H1 (cell line): Measurements from ENCODE around the gene CD40LG. TPM values are rescaled to one million over a fixed set of nuclear protein-coding genes. Genes with fewer than 3 reads are reported as not detected.

ENCODE experiments used
- CTCF ChIA-PET: fragments of 300-600 bp; sonication (Branson Sonifier 250); formaldehyde crosslinking; loops from one replicate; lab custom pipeline; 2021; ENCODE audit not compliant: partially characterized antibody; lab: Charles Lee
- POLR2A ChIA-PET: fragments of 300-600 bp; sonication (Branson Sonifier 250); formaldehyde crosslinking; loops from one replicate; lab custom pipeline; 2021; ENCODE audit warnings: inconsistent platforms; ENCODE audit not compliant: partially characterized antibody; lab: Charles Lee
- DNase-seq, 2 experiments: peaks; one replicate each; pipeline versions ENCODE4 v3.0.0 to v3.0.0-alpha.2; 2010 to 2022; ENCODE audit warnings: low spot score in 2 of 2, low read depth in 1 of 2, mixed read lengths in 1 of 2
- FAIRE-seq: peaks from 2 replicates; lab custom pipeline; 2011; peaks lifted over from hg19 to GRCh38; lab: Jason Lieb, UNC
- H2AFZ ChIP-seq: 2 replicates; pipeline ENCODE4 v1.8.1; 2012; ENCODE audit warnings: low read length, inconsistent platforms
- H2AK5ac ChIP-seq: 2 replicates; pipeline ENCODE4 v1.6.1; 2013; ENCODE audit warnings: low read depth, low read length
- H2BK120ac ChIP-seq: replicated peaks from 2 replicates; pipeline ENCODE3; 2013; ENCODE audit warnings: low read depth, low read length, inconsistent platforms
- H2BK12ac ChIP-seq: 2 replicates; pipeline ENCODE4 v1.6.1; 2013; ENCODE audit warnings: low read depth, low read length
- H2BK15ac ChIP-seq: 2 replicates; pipeline ENCODE4 v1.6.1; 2013; ENCODE audit warnings: low read length
- H2BK20ac ChIP-seq: 2 replicates; pipeline ENCODE4 v1.6.1; 2013; ENCODE audit warnings: low read length
- H2BK5ac ChIP-seq: 2 replicates; pipeline ENCODE4 v1.6.1; 2013; ENCODE audit warnings: low read depth, low read length
- H3K14ac ChIP-seq: 2 replicates; pipeline ENCODE4 v1.6.1; 2013; ENCODE audit warnings: inconsistent platforms; ENCODE audit not compliant: insufficient read length
- H3K18ac ChIP-seq: 2 replicates; pipeline ENCODE4 v1.6.1; 2013; ENCODE audit warnings: low read length; ENCODE audit errors: extremely low read depth
- H3K23ac ChIP-seq: 2 replicates; pipeline ENCODE4 v1.6.1; 2013; ENCODE audit warnings: inconsistent platforms; ENCODE audit not compliant: insufficient read length
- H3K23me2 ChIP-seq: 2 replicates; pipeline ENCODE4 v1.6.1; 2013; ENCODE audit warnings: low read depth, low read length
- H3K27ac ChIP-seq: 2 replicates; pipeline ENCODE4 v1.6.1; 2011; ENCODE audit warnings: low read depth, low read length, inconsistent platforms
- H3K27me3 ChIP-seq, 4 experiments: replicated peaks in 1 of 4; 1 replicate in 1 of 4; 2 replicates in 3 of 4; pipeline versions ENCODE4 v1.6.1 to v1.8.1; 2011 to 2013; ENCODE audit warnings: low read length in 3 of 4, mild to moderate bottlenecking in 3 of 4, inconsistent platforms in 2 of 4, mixed read lengths in 2 of 4, moderate library complexity in 1 of 4; ENCODE audit not compliant: control insufficient read depth in 3 of 4, insufficient read depth in 3 of 4; ENCODE audit errors: extremely low read depth in 1 of 4
- H3K36me3 ChIP-seq, 4 experiments: 2 replicates each; pipeline versions ENCODE4 v1.6.1 to v1.8.1; 2011 to 2013; ENCODE audit warnings: mild to moderate bottlenecking in 4 of 4, low read length in 3 of 4, moderate library complexity in 2 of 4, control low read depth in 1 of 4, inconsistent platforms in 1 of 4; ENCODE audit not compliant: insufficient read depth in 4 of 4, control insufficient read depth in 2 of 4
- H3K4ac ChIP-seq: replicated peaks from 2 replicates; pipeline ENCODE3; 2013; ENCODE audit warnings: low read length, low read depth, mixed read lengths, inconsistent platforms; ENCODE audit not compliant: insufficient read length
- H3K4me1 ChIP-seq, 4 experiments: replicated peaks in 1 of 4; 1 replicate in 1 of 4; 2 replicates in 3 of 4; pipeline versions ENCODE4 v1.6.1 to v1.8.1; 2011 to 2013; ENCODE audit warnings: low read length in 3 of 4, inconsistent platforms in 2 of 4, mixed read lengths in 1 of 4; ENCODE audit not compliant: insufficient read depth in 4 of 4, control insufficient read depth in 3 of 4
- H3K4me2 ChIP-seq, 2 experiments: 2 replicates each; pipeline versions ENCODE4 v1.6.1 to v1.8.1; 2011 to 2013; ENCODE audit warnings: low read depth in 2 of 2, low read length in 2 of 2, control low read depth in 1 of 2, inconsistent platforms in 1 of 2, mild to moderate bottlenecking in 1 of 2; ENCODE audit not compliant: insufficient read depth in 1 of 2
- H3K4me3 ChIP-seq, 4 experiments: fragments of 200-600, 300-600 bp in 1 of 4; sonication (generic), shearing (Covaris generic), sonication (Bioruptor Twin) in 1 of 4; 2 replicates each; pipeline versions ENCODE4 v1.5.1 to v1.8.1; 2011 to 2016; ENCODE audit warnings: low read length in 4 of 4, low read depth in 3 of 4, control low read depth in 2 of 4, inconsistent platforms in 2 of 4, mild to moderate bottlenecking in 2 of 4, mixed read lengths in 1 of 4, moderate library complexity in 1 of 4; ENCODE audit not compliant: insufficient read depth in 2 of 4; ENCODE audit errors: extremely low read depth in 1 of 4
- H3K56ac ChIP-seq: replicated peaks from 2 replicates; pipeline ENCODE3; 2013; ENCODE audit warnings: low read depth, mild to moderate bottlenecking, mixed read lengths, low read length, inconsistent platforms; ENCODE audit not compliant: insufficient read length
- H3K79me1 ChIP-seq: 2 replicates; pipeline ENCODE4 v1.6.1; 2013; ENCODE audit warnings: low read depth, low read length, control low read depth
- H3K79me2 ChIP-seq, 2 experiments: 2 replicates each; pipeline versions ENCODE4 v1.6.1 to v1.8.1; 2012 to 2013; ENCODE audit warnings: low read length in 2 of 2, mild to moderate bottlenecking in 2 of 2, inconsistent platforms in 1 of 2; ENCODE audit not compliant: insufficient read depth in 2 of 2, control insufficient read depth in 1 of 2
- H3K9ac ChIP-seq, 4 experiments: replicated peaks in 1 of 4; 1 replicate in 1 of 4; 2 replicates in 3 of 4; pipeline versions ENCODE4 v1.6.1 to v1.8.1; 2011 to 2013; ENCODE audit warnings: low read depth in 3 of 4, low read length in 3 of 4, control low read depth in 2 of 4, mild to moderate bottlenecking in 2 of 4, moderate library complexity in 2 of 4, inconsistent platforms in 1 of 4; ENCODE audit errors: extremely low read depth in 1 of 4
- H3K9me3 ChIP-seq, 2 experiments: 2 replicates each; pipeline versions ENCODE4 v1.6.1 to v1.8.1; 2012 to 2013; ENCODE audit warnings: mild to moderate bottlenecking in 2 of 2, moderate library complexity in 2 of 2, control low read depth in 1 of 2, inconsistent platforms in 1 of 2, low read depth in 1 of 2, low read length in 1 of 2, mixed read lengths in 1 of 2; ENCODE audit not compliant: insufficient read depth in 2 of 2
- H4K20me1 ChIP-seq, 2 experiments: replicated peaks in 1 of 2; 2 replicates each; pipeline versions ENCODE3 to v1.8.1; 2011 to 2013; ENCODE audit warnings: inconsistent platforms in 2 of 2, low read length in 2 of 2, mild to moderate bottlenecking in 1 of 2; ENCODE audit not compliant: insufficient read depth in 2 of 2, control insufficient read depth in 1 of 2
- H4K5ac ChIP-seq: 2 replicates; pipeline ENCODE4 v1.6.1; 2013; ENCODE audit warnings: low read length, low read depth, mixed read lengths, inconsistent platforms; ENCODE audit not compliant: insufficient read length
- H4K8ac ChIP-seq: 2 replicates; pipeline ENCODE4 v1.8.0; 2013; ENCODE audit warnings: mild to moderate bottlenecking, moderate library complexity, low read length, inconsistent platforms; ENCODE audit not compliant: insufficient read depth; ENCODE audit errors: extremely low read depth
- H4K91ac ChIP-seq: replicated peaks from 2 replicates; pipeline ENCODE3; 2013; ENCODE audit warnings: low read length, mixed read lengths, inconsistent platforms; ENCODE audit not compliant: insufficient read length
- BACH1 ChIP-seq: IDR thresholded peaks from 2 replicates; pipeline ENCODE4 v1.6.1; 2012; ENCODE audit warnings: low read length, improper control_type of control experiment
- CBX8 ChIP-seq: fragments of 300-800, 300-1000 bp; sonication (generic); IDR thresholded peaks from 2 replicates; pipeline ENCODE4 v1.7.1; 2016; ENCODE audit warnings: low read depth, low read length, borderline replicate concordance
- CHD2 ChIP-seq: IDR thresholded peaks from 2 replicates; pipeline ENCODE4 v1.6.1; 2012; ENCODE audit warnings: low read length, improper control_type of control experiment
- EZH2 ChIP-seq: fragments of 200-600 bp; sonication (generic); IDR thresholded peaks from 2 replicates; pipeline ENCODE4 v1.7.1; 2012; ENCODE audit warnings: low read depth, mild to moderate bottlenecking, moderate library complexity, low read length, inconsistent platforms; ENCODE audit not compliant: severe bottlenecking
- FOSL1 ChIP-seq: IDR thresholded peaks from 2 replicates; pipeline ENCODE4 v1.6.1; 2011; ENCODE audit warnings: mild to moderate bottlenecking, low read depth, low read length, moderate library complexity; ENCODE audit not compliant: insufficient read depth
- HDAC2 ChIP-seq, 2 experiments: fragments of 300-600 bp in 1 of 2; sonication (generic) in 1 of 2; IDR thresholded peaks; 2 replicates each; pipeline ENCODE4 v1.6.1; 2011 to 2012; ENCODE audit warnings: low read depth in 2 of 2, low read length in 2 of 2, mild to moderate bottlenecking in 2 of 2, moderate library complexity in 2 of 2, borderline replicate concordance in 1 of 2, inconsistent platforms in 1 of 2
- HDAC6 ChIP-seq: IDR thresholded peaks from one replicate; pipeline ENCODE4 v1.7.1; 2012; ENCODE audit warnings: low read depth, mild to moderate bottlenecking, inconsistent platforms, low read length, moderate library complexity
- JUN ChIP-seq: IDR thresholded peaks from 2 replicates; pipeline ENCODE4 v1.6.1; 2011; ENCODE audit warnings: low read depth, mild to moderate bottlenecking, improper control_type of control experiment, low read length
- JUND ChIP-seq: IDR thresholded peaks from 2 replicates; pipeline ENCODE4 v1.6.1; 2011; ENCODE audit warnings: mild to moderate bottlenecking, improper control_type of control experiment, low read length
- KDM1A ChIP-seq: fragments of 200-600, 300-600 bp; sonication (generic); IDR thresholded peaks from 2 replicates; pipeline ENCODE4 v1.7.1; 2016; ENCODE audit warnings: mild to moderate bottlenecking, low read length, borderline replicate concordance
- POLR2A ChIP-seq, 2 experiments: IDR thresholded peaks; 1 replicate in 1 of 2; 2 replicates in 1 of 2; pipeline ENCODE4 v1.6.1; 2011; ENCODE audit warnings: low read depth in 2 of 2, low read length in 2 of 2, mild to moderate bottlenecking in 2 of 2; ENCODE audit errors: control extremely low read depth in 1 of 2
- RBBP5 ChIP-seq: IDR thresholded peaks from 2 replicates; pipeline ENCODE4 v1.7.1; 2012; ENCODE audit warnings: low read depth, mild to moderate bottlenecking, inconsistent platforms, low read length, moderate library complexity, borderline replicate concordance
- RFX5 ChIP-seq: IDR thresholded peaks from 2 replicates; pipeline ENCODE4 v1.6.1; 2011; ENCODE audit warnings: low read depth, low read length, improper control_type of control experiment, borderline replicate concordance
- SP4 ChIP-seq: IDR thresholded peaks from 2 replicates; pipeline ENCODE4 v1.6.1; 2012; ENCODE audit warnings: low read length, inconsistent platforms
- SRF ChIP-seq: IDR thresholded peaks from 2 replicates; pipeline ENCODE4 v1.6.1; 2011; ENCODE audit warnings: mild to moderate bottlenecking, low read depth, low read length, moderate library complexity
- WGBS, 2 experiments: shearing (Covaris generic) in 1 of 2; methylation state at CpG; one replicate each; pipeline versions ENCODE4 v1.1.6 to v1.1.7; 2013 to 2015; ENCODE audit warnings: low lambda C conversion rate in 2 of 2, mixed read lengths in 2 of 2, inconsistent platforms in 1 of 2, low coverage in 1 of 2, missing lambda C conversion rate in 1 of 2; ENCODE audit not compliant: insufficient replicate concordance in 2 of 2, insufficient coverage in 1 of 2, insufficient read length in 1 of 2; ENCODE audit errors: extremely low coverage in 1 of 2, missing lambda C conversion rate in 1 of 2; 5-methylcytosine and 5-hydroxymethylcytosine counted together
- polyA plus RNA-seq, 7 experiments: library from polyadenylated mRNA; depleted of rRNA in 3 of 7; stranded (reverse) in 5 of 7; unstranded in 2 of 7; fragments of >200 nt in 5 of 7; fragments of 200-250 nt in 2 of 7; gene quantifications; 1 replicate in 5 of 7; 2 replicates in 1 of 7; 4 replicates in 1 of 7; pipeline versions ENCODE4 v1.2.1 to v1.2.3, GENCODE V29; 2011 to 2013; ENCODE audit warnings: missing spikeins in 2 of 7, mixed read lengths in 2 of 7
- total RNA-seq: library from RNA; stranded (reverse); fragmentation: NEBNext Ultra II Directional; extraction: Animal tissue kit (Norgen Biotek cat#: 25700); gene quantifications from 2 replicates; pipeline ENCODE4 v1.2.1, GENCODE V29; 2021

CD40LG gene
- total and polyA plus RNA-seq, 2 of the 8 experiments (the other 6 are each of a cell fraction or from before 2014, with no cell fraction given) = not detected

DNA sequence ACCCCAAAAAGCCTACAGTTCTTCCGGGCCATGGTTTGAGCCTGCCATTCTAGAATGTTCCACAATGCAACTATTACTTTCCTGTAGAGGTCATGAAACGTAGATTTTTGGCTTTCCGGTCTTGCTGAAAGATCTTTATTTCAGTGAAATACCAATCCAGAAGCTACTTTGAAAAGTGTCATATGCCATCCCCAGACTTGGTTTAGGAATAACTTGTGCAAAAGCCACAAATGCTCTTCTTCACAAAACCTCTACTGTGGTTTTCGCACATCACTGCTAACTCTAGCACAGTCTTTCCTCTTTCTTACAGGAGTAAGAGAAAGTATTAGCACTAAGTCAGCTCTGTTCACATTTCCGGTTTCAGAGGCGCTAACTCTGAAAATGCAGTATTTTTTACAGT lies 12.7 kb upstream of the CD40LG start:
- CTCF ChIA-PET = interaction anchor here (1.0 kb wide), 1 partner anchor 8 kb away, joined by 3 read pairs; no protein-coding TSS in a partner anchor

More for the DNA sequence above, 12.7 kb upstream of the CD40LG start:
- Histone ChIP-seq H3K23me2 (no peaks in the 10 kb centered on the region), H3K4me1 (peaks cover 0 to 8% (median 4%) of the 10 kb centered on the region in 4 experiments; a peak in 5 of 7 replicates), H3K18ac (no peak overlapping the region), H3K27ac (no peak overlapping the region), H4K8ac (no peak overlapping the region), H3K4me3 (no peak overlapping the region), H2BK12ac (no peak overlapping the region), H2BK120ac (peak overlapping the region; percentile 34), H2BK15ac (no peak overlapping the region), H3K79me1 (no peaks in the 10 kb centered on the region), H3K14ac (no peak overlapping the region), H4K91ac (no peak overlapping the region), H3K23ac (no peak overlapping the region), H2BK5ac (no peak overlapping the region), H3K4me2 (no peak overlapping the region), H2AFZ (no peak overlapping the region), H3K79me2 (no peaks in the 10 kb centered on the region), H3K27me3 (no peaks in the 10 kb centered on the region), H3K36me3 (no peaks in the 10 kb centered on the region), H3K9me3 (no peaks in the 10 kb centered on the region), H3K9ac (no peak overlapping the region), H3K4ac (no peak overlapping the region), H2AK5ac (no peak overlapping the region), H4K5ac (no peak overlapping the region), H4K20me1 (no peaks in the 10 kb centered on the region), H3K56ac (no peak overlapping the region), H2BK20ac (no peak overlapping the region)
- TF ChIP-seq CBX8 (no peak), BACH1 (no peak), RBBP5 (no peak), POLR2A (IDR thresholded peaks at IDR 0.05; ENCODE audit: control extremely low read depth in 1 of 2, low read depth in 2 of 2, low read length in 2 of 2) (no peak), FOSL1 (no peak), EZH2 (no peak), SP4 (no peak), HDAC6 (no peak), SRF (no peak), RFX5 (no peak), JUND (no peak), JUN (no peak), KDM1A (no peak), CHD2 (no peak), HDAC2 (IDR thresholded peaks at IDR 0.05; ENCODE audit: borderline replicate concordance in 1 of 2, low read depth in 2 of 2, low read length in 2 of 2) (no peak)
- DNase-seq (no peak), FAIRE-seq (no peak)
- POLR2A ChIA-PET = no interaction called here
- WGBS, 2 experiments = 88% methylated on average over 6 of the region's 6 CpGs; no CpG with 5 or more reads in 1 of the 2 experiments
